GM11168 (cell line): ENCODE measurements around the gene ZNF217.
"Not testable (repeated sequence)": the region's sequence is repeated elsewhere in the genome, so short reads cannot be mapped to it uniquely, and the experiment has no call there.

Experiments
- in situ Hi-C: fragments of 300-500 bp; cut with MboI; formaldehyde crosslinking; loops from one replicate; pipeline ENCODE4 v1.12.0; 2022; ENCODE audit warnings: low sequenced_read_pairs; ENCODE audit not compliant: unreplicated experiment

ZNF217 gene

DNA sequence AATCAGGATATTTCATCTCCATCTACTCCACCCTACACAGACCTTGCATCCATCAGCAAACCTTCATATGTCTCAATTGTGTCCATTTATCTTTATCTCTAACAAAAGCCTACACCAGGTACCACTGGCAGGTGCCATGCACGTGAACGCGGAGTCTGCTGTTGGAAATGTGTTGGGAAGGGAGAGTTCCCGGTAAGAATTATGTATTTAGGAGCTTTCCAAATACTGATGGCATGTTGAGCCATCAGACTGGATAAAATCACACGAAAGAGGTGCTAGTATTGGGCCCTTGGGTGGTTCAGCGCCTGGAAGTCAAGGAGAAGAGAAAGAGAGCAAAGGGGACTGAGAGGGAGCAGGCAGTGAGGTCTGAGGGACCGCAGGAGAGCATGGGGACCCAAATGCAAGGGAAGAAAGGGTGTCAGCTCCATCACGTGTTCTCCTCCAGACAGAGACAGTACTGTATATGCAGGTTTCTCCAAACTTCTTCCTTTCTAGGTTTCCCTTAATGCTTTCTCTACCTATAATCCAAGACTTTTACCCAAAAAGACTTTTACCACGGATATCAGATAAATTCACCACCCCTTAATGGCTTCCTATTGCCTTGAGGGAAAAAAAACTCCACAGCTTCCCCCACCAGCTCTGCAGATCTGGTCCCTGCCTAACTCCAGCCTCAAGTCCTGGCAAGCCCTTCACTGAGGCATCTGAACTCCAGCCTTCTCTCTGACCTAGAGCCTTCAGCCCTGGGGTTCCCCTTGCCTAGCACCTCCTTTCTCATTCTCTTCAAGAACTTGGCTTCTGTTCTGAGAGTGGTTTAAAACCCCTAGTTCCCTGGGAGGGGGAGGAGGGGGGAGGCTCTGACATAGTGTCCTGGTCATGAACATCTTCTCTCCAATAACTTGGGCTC is 4.8 kb upstream of the ZNF217 start:
- in situ Hi-C loops, result no loop called here

DNA sequence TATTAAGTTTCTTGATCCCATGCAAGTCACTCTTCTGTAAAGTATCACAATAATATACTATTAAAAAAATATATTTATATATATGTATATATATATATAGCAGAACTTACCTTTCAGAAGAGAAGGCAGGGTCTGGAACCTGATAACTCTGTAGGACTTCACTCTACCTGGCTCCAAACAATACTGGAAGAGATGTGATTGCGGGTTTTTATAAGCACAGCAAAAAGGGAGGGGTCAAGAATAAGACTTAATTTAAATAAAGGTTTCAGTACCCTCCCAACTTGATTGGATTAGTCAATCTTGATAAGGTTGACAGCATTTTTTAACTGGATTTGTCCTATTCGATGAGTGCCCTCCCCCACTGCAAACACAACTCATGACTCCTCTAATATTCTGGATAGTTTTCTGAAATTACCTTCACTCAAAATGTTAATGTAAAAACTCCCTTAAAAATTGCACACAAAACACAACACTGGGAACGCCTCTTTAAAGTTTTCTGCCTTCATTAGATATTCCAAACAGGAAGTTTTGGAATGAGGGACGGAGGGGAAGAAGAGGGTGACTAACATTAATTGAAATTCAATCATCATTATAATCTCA is 4.0 kb upstream of the ZNF217 start:
- in situ Hi-C loops, result no loop called here

DNA sequence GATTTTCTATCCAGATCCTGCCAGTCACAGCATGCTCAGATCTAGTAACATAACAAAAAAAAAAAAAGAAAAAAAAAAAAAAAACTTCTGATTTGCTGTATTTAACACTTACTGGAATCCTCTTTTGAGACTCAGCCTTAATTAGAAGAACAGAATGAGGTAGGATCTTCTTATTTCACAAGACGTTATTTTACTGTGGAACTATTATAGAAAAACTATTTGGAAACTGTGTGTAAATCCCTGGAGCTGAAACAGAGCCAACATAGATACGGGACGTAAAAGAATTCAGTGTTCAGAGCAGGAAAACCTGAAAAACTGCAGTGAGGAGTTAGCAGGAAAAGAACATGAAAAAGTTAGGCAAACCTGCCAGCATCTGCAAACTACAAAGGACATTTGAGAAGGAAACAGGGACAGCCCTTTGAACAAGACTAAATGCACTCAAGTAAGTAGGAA is 3.4 kb upstream of the ZNF217 start:
- in situ Hi-C loops, result no loop called here

DNA sequence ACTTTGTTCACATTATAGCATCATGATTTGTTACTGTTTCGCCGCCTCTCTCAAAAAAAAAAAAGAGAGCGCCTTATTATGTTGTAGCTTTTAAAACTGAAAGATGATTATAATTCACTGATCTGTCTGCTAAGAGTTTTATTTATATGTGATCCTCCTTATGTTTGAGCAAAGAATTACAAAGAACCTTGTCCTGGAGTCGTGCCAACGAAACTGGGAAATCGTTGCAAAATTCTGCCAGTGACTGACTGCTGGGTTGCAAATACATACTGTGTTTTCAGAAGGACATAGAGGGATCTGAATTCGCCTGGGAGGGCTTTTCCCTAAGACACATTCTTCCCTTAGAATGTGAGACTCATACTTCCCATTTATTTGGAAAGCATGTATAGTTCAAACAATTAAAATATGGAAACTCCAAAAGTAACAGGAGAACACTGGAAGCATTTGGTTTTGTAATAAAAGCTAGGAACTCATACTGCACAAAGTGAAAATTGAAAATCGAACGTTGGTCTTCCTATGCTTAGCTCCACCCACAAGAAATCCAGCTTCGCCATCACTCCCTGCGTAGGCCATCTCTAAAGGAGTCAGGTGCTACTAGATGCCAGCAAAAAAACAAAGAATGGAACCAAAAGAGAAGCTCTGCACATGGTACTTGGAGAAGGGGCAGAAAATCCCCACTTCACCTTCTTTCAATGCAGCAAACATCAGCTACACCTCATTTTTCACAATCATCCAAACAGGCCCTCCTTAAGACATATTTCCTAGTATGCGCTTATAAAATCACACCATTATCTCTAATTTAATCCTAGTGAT is 2.8 kb upstream of the ZNF217 start:
- in situ Hi-C loops, result not testable (repeated sequence)

DNA sequence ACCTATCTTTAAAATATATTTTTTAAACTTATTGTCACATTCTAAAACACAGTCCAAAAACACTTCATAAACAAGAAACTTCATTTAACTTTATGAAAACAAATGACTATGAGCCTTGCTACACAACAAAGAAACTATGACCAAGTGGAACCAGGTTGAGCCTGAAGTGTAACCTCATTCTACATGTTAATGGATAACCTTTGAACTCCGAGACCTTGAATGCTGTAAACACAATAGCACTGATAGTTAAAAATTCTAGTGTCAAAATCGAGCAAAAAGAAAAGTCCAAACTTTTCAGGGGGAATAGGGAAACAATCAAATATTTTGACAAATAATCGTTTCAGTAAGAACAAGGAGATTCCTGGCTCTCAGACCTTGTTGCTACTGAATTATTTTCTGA is 2.1 kb upstream of the ZNF217 start:
- in situ Hi-C loops, result not testable (repeated sequence)

DNA sequence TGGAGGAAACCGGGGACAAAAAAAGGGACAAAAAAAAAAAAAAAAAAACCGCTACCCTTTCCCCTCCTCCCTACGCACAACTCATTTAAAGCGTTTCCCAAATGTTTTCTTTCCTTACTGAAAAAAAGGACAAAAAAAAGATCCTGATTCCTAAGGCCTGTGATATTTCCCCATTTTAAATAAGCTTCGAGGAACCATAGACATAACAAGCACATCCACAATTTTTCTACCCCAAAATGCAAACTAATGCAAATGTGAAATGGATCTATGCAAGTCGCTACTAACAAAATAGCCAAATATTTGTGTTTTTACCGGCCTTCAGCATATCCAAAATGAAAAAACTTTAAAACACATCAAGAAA is 1.4 kb upstream of the ZNF217 start:
- in situ Hi-C loops, result no loop called here

DNA sequence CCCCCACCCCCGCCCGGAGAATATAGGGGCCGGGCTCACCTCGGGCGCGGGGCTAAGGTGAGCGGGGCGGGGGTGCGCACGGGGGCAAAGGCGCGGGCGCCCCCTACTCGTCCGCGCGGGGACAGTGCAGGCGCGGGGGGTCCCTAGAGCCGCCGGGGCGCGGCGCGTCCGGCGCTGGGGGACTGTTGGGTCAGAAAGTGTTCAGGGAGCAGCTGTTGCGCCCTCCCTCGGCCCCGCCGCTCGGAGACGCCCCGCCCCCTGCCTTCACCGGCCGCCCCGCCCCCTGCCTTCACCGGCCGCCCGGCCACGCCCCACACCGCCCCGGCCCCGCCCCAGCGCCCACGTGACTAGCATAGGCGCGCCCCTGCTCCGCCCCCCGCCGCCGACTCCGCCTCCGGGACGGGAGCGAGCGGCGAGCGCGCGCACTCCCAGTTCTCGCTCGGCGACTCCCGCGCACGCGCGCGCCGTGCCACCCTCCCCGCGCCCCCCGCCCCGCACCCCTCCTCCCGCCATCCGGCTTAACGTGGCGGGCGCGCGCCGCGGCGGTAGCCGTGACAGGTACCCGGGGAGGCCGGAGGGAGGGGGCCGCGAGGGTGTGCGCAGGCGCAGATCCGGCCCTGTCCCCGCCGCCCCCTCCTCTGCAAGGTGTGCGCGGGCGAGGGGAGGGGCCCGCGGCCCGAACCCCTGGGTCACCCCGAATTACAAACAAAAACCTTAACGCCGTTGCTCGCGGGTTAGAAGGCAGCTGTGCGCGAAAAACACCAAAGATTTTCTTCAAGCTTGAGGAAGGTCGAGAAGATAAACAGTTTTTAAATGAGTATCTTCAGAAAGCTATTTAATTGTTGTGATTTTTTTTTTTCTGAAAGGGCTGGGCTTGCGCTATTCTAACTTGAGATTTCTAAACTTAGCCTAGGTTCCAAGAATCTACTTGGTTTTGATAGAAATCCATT is 704 bp upstream of the ZNF217 start:
- in situ Hi-C loops, result no loop called here

DNA sequence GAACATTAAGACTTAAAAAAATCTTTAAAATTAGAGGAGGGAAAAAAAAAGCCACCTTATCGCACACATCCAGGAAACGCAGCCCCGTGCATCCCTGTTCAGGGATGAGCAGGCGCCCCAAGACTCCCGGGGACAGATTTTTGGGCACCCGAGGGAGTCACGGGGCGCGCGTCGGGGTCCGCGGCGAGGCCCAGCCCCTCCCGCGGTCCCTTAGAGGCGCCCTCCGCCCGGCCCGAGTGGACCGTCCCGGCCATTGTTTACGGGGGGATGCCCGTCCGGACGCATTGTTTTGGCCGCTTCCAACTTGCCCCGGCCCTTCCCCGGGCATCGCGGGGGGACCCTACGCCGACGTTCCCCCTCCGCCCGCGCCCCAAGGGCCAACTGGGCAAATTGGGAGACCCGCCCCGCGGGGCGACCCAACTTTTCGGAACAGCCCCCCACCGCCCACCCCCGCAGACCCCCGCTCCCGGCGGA is 610 bp downstream of the ZNF217 start:
- in situ Hi-C loops, result no loop called here

DNA sequence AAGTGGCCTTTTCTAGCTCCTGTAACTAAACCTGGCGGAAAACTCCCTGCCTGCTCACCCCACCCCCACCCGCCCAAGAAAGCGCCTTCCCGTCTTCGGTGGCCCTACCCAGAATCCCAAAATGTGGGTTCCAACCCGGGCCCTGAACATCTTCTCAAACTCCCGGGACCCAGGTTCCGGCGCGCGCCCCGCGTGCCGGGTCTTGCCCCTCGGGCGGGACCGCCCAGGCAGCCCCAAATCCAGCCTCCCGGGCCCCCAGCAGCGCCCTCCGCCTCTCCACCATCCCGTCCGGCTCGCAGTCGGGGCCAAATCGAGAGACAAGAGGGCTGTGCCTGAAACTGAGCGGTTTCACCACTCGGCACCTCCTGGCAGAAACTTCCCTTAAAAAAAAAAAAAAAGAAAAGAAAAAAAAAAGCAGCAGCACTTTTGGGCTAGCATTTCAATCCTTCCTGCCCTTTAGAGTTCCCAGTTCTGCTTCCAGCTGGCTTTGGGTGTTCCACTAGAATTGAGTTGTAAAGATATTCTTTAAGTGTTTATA is 1.1 kb downstream of the ZNF217 start:
- in situ Hi-C loops, result not testable (repeated sequence)

DNA sequence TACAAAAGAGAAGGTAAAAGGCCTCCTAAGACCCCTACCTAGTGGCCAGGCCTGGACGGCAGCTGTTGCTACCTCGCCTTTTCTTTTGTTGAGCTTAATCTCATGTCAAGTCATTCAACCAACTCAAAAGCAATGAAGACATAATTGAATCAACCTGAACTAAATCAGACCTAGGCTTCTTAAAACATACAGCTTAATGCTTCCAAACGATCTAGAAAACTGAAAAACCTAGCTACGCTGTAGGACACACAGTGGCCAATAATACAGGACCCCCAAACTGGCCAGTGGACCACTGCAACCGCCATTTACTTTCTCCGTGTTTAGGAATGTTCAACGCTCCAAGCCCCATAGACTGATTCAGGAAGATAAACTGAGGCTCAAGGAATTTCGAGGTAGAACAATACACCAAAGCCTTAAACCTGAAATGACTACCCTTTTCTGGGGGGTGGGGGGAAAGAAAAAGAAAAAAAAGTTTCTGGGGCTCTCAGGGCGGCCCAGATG is 1.6 kb downstream of the ZNF217 start:
- in situ Hi-C loops, result not testable (repeated sequence)

DNA sequence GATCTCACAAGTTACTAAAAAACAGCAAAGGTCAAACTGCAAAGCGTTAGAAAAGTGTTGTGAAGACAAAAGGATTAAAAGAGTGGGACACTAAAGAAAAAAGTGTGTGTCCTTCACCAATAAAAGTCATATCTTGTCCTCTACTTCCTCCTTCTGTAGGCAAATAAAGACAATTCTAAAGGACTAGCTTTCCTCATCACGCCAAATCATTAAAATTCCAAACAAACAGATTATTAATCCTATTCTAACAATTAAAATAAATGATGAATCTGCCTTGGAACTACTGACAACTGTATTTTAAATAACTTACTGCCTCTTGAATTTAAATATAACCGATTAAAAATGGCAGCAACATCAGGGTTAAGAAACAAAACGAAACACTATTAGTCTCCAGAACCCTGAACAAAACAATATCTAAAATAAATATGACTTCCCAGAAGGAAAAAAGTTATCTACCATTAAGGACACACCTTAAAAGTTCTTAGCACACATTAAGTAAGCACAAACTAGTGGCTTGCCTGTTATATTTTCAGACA is 2.4 kb downstream of the ZNF217 start:
- in situ Hi-C loops, result not testable (repeated sequence)

DNA sequence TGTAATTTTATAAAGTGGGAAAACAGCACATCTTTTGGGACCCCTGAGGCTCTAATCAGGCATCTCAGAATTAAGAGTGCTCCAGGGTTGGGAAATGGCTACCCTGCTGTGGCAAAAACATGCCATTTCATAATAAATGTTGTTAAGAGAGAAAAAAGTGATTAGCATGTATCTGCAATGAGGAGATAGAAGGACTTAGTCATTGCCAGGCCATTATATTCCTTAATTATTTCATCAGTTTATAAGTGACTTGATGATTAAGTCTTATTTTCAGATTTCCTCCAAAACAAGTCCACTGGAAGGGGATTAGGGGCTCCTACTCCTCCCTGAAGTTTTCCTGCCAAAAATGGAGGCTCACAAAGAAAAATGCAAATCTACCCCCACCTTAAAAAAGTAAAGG is 3.0 kb downstream of the ZNF217 start:
- in situ Hi-C loops, result not testable (repeated sequence)

DNA sequence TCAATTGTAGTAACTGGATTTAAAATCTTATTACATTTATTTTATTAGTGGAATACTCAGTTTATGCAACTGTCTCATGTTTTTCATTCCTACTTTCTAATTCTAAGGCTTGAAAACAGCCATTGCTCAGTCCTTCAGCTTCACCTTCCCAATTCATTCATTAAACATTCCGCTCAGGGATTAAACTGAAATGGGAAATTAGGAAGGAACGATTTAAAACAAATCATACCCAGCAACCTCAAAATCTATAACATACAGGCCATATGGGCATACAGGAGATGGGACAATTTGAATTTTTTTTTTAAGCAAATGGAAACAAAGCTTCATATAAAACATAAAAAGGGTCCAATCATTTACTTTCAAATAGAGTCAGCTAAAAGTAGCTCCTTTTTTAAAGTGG is 3.5 kb downstream of the ZNF217 start:
- in situ Hi-C loops, result not testable (repeated sequence)

DNA sequence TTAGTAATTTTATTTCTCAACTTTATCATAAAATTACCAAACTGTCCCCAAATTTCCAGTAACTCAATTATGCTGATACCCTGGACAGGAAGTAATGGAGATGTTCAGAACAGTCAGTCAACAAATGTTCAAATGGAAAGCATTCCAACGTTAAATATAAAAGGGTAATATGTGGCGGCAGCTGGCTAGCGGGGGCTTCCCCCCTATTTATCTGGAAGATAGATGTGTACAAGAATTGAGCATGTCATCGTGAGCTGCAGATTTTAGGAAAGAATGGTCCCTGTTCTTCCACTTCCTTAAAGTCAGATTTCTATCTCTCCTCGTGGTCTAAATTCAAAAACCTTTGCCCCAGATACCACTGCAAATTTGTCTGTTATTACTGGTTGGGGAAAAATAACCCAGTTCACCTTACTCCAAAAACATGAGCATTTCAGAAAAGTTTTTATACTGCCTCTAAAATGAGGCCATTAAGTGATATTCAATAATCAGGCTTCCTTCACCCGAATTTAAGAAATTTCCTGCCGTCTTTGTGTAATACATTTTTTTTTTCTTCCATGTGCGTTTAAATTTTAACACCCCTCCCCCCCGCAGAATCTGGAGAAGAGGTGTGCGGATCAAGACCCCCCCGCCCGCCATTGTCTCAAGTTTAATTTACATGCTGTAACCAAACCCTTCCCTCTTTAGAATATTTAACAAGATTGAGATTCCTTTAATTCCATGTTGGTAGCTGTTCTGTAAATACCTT is 4.1 kb downstream of the ZNF217 start:
- in situ Hi-C loops, result not testable (repeated sequence)

DNA sequence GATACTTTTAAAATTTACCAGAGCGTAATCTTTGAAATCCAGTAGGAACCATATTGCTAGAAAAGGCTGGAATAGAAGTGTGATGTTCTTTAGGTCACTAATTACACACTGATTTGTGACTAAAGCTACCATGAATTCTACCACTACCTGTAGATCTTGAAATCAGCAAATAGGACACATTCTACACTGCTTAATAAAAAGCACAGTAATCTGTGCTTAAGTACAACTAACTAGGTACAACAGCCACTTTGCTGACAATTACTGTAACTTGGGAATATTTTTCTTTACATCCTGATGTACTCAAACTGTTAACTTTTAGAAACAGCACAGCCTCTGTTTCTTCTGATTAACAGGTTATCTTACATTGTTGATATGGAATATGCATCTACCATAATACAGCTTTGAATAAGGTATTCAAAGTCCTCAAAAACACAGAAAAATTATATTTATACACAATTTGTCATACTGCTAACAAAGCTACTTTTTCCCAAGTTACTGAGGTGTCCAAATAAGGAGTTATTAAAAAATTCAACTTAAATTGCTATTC is 6.4 kb downstream of the ZNF217 start:
- in situ Hi-C loops, result not testable (repeated sequence)

DNA sequence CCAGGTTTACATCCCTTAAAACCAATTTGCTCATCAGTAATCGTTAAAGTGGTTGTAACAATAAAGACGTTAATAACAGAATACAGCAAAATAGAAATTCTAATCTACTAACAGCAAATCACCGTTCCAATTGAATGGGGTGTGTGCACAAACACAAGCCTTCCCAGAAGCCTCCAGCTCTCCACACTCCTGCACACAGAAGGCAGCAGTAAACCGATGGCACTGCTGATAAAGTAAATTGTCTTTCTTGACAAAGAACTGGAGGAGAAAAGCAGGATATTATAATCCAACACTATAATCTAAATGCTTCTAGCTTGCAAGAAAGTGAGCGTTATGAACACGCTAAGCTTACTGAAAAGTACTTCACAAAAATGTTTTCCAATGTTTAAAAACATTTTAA is 7.0 kb downstream of the ZNF217 start:
- in situ Hi-C loops, result no loop called here

DNA sequence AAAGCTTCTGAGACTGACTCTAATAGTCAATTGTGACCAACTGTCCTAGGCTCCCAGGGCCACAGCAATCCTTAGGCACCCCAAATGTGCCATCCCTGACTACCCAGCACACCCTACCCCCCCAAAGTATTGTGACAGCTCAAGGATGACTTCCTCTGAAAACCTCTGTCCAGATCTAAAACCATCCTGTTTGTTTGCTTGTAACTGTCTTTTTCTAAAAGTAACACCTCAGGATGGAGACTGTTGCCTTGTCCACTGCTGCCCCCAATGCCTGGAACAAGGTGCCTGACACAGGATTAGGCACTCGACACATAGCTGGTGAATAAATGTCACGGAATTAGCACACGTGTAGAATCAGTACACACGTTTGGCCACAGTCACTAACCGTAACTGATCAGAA is 7.7 kb downstream of the ZNF217 start:
- in situ Hi-C loops, result not testable (repeated sequence)

DNA sequence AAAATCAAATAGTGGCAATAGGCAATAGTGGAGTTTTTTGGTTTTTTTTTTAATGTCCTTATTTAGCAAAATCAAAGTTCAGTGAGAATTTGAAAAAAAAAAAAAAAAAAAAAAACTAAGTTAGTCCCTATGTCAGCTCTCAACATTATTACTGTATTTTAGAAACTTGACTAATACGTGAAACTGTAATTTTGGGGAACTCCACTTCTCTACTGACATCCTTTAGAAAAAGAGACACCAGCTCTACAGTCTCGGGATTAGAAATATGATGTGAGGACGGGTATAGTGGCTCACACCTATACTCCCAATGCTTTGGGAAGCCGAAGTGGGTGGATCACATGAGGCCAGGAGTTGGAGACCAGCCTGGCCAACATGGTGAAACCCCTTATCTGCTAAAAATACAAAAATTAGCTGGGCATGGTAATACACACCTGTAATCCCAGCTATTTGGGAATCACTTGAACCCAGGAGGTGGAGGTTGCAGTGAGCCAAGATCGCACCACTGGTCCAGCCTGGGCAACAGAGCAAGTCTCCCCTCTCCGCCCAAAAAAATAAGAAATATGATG is 8.6 kb downstream of the ZNF217 start:
- in situ Hi-C loops, result not testable (repeated sequence)
